Activated naive CD4-positive, alpha-beta T cell (primary cell): ENCODE measurements around the gene ABCG5.
A peak's percentile ranks its signal among the peaks of the same experiment; 100 is the strongest.

ENCODE experiments used
- DNase-seq, 4 experiments: peaks; one replicate each; lab custom pipeline; 2025; lab: John Stamatoyannopoulos, UW

ABCG5 gene

GRCh38 chr2:43838560-43839267, at the start of gene ABCG5, which contains the start of gene ABCG8:
ABCG5 (minus strand) TSS chr2:43838839; CDS start chr2:43838679, 160 bp downstream.
ABCG8 (plus strand) TSS chr2:43838971; CDS start chr2:43839054, 83 bp downstream.
- no peak for DNase-seq

GRCh38 chr2:43887176-43887575, 48.5 kb upstream of the ABCG5 start:
- no peak for DNase-seq

- no peak for DNase-seq
Measured at GRCh38 chr2:43885132-43885632, 46.5 kb upstream of the ABCG5 start.

DNA sequence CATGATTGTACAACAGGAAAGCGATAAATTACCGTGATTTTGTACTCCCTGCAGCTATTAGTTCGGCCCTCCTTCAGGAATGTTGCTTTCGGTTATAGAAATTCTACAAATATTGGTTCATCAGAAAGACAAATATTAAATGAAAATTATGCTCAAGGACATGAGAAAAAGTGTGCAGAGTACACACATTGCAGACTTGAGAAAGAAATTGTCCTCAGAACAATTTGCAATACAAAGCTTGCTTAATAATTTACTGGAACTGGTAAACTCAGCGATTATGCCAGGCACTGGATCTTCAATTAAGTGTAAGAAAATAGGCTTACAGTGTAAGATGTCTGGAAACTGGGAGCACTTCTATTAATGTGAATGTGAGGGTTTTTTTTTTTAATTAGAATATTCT, 46.0 kb upstream of the ABCG5 start:
- DNase-seq, result no peak

DNA sequence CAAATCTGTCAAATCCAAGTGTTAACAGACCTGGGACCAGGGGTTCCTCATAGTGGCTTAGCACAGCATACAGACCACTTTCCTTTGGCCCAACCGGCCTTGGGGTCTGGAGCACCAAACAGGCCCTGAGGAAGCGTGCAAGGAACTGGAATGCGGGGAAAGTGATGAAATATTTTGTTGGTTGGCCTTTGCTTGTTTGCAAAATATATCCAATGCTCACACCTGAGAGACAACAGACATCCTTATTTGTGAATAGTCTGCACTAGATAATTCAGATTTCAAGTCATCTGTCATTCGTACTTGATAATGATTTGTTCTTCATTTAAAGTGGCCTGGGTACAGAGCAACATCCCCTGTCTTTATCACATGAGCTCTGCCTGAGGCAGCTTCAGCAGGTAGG, 43.7 kb upstream of the ABCG5 start:
- DNase-seq, result no peak

DNA sequence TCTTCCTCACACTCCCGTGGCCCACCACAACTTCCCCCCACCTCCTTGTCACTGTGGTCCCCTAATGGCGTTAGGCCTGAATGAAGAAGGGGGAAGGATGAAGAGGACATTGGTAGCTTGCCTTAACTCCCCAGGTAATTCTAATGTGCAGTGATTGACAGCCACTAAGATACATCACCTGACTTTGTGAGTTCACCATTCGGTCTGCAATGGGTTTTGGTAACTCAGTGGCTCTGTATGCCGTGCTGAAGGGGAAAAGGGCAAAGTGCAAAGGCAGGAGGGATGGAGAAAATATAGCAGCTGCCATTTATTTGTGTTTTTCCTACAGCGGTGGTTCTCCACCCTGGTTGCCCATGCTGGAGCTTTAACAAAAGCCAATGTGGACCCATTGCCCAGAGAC, 42.3 kb upstream of the ABCG5 start:
- DNase-seq, result no peak

- no peak for DNase-seq
Measured at GRCh38 chr2:43880471-43880870, 41.8 kb upstream of the ABCG5 start.

DNA sequence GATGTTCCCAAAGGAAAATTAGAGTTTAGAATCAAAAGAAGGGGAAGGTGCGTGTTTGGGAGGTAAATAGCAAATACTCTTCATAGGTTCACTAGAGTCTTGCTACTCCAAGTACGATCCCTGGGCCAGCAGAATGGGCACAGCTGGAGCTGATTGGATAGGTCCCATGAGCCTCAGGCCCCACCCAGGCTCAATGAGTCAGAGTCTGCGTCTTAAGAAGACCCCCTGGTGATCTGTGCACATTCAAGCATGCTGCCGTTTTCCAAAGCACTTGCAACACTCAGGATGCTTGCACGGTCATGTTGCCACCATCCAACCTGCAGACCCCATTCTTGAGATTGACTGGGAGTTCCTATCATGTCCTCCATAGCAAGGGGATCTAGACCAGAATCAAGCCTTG, 40.6 kb upstream of the ABCG5 start:
- no peak for DNase-seq

DNA sequence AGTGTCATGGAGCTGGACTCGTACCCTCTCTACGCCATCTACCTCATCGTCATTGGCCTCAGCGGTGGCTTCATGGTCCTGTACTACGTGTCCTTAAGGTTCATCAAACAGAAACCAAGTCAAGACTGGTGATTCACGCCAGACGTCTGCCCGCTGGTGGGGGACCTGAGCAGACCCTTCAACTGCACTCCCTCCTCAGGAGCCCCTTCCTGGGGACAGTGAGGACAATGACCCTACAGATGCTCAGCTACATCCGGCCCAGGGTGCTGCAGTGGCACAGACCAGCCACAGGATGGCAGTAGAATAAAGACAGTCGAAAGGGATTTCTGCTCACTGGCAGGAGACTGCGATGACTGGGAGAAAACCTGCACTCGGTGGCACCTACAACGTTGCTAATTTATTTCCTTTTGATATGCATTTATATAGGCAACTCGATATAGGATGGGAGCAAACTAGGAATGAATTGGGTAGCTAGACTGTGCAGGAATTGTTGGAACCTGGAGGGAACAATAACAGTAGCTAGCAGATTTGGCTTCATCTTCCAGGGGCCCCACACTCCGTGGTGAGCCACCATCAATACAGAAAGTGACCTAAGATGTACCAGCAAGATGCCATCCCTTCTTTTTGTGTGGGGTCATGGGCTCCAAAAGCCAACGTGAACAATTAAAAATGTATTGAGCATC, 39.3 kb upstream of the ABCG5 start:
- DNase-seq, result peak; percentile 9 to 34 (median 32)

DNA sequence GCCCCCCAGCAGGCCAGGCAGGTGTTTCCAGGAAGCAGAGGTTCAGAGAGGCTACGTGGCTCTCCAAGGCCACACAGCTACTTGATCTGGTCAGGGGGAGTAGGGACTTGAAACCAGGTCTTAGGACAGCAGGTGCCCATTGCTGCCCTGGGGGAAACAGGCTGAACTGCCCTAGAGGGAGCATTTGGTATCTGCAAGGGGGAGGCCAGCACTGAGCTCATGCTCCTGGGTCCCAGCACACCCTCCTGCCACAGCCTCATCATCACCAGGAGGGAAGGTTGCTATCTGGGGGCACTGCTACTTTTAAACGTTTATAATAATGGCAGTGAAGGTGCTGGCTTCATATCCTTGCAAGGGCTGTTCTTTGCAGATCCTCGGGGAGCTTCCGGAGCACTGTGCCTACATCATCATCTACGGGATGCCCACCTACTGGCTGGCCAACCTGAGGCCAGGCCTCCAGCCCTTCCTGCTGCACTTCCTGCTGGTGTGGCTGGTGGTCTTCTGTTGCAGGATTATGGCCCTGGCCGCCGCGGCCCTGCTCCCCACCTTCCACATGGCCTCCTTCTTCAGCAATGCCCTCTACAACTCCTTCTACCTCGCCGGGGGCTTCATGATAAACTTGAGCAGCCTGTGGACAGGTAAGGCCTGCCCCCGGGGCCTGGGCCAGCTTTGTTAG, 36.3 kb upstream of the ABCG5 start:
- no peak for DNase-seq

GRCh38 chr2:43872151-43872550, 33.5 kb upstream of the ABCG5 start:
- no peak for DNase-seq

DNA sequence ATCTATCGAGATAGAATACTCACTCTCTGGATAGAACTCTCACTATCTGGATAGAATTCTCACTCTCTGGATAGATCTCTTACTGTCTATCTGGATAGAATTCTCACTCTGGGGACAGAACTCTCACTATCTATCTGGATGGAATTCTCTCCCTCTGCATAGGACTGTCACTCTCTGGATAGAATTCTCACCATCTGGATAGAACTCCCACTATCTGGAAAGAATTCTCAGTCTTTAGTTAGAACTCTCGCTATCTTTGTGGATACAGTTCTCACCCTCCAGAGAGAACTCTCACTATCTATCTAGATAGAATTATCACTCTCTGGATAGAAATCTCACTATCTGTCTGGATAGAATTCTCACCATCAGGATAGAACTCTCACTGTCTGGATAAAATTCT, 16.7 kb upstream of the ABCG5 start:
- no peak for DNase-seq

GRCh38 chr2:43854671-43855070, 16.0 kb upstream of the ABCG5 start:
- DNase-seq, result no peak

- DNase-seq, result no peak
Measured at GRCh38 chr2:43853141-43854081, 14.8 kb upstream of the ABCG5 start.

GRCh38 chr2:43852196-43852730, 13.6 kb upstream of the ABCG5 start:
- DNase-seq, result no peak

DNA sequence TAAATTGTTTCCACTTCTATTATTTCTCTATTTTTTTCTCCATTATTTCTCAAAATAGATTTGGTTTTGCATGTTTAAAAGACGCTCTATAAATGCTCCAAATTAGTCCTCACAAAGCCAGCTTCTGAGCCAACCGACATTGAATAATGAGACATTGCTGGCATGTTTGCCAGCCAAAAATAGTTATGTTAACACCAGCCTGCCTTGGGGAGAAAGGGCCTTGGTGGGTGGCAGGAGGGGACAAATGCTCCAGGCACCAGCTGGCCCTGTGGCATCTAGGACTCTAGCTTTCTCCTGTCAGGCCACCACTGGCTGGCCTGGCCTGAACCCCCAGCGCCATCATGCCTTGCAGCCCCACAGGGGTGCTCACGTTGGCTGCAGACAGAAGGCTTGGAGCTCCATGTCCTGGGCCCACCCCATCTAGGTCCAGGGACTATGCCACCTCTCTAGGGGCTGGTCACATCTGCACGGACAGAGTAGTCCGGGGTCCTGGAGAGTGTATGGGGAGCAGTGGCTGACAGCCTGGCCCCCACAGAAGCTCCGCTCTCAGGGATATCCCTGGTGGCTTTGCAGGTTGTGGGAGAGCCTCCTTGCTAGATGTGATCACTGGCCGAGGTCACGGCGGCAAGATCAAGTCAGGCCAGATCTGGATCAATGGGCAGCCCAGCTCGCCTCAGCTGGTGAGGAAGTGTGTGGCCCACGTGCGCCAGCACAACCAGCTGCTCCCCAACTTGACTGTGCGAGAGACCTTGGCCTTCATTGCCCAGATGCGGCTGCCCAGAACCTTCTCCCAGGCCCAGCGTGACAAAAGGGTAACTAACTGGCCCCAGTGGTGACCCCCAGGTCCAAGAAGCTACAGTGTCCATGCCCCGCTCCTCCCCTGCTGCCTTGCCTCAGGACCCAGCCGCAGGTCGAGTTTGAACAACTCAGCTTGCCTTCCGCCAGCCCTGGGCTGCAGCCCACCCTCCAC, 12.7 kb upstream of the ABCG5 start:
- no peak for DNase-seq

DNA sequence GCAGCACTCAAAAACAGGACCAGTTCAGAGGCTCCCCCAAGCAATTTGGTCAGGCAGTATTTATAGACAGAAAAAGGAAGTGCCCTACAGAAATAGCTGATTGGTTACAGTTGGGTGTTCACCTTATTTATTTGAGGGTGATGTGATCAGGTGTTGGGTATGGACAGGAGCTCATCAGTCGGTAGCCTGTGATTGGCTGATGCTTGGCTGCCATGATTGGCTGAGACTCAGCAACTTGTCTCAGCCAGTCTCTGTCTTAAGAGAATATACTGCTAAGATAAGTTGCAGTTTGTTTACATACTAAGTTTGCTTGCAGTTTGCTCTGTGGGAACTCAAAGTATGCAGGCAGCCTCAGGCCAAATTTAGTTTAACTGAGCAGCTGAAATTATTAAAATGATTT, 9.6 kb upstream of the ABCG5 start:
- no peak for DNase-seq

DNA sequence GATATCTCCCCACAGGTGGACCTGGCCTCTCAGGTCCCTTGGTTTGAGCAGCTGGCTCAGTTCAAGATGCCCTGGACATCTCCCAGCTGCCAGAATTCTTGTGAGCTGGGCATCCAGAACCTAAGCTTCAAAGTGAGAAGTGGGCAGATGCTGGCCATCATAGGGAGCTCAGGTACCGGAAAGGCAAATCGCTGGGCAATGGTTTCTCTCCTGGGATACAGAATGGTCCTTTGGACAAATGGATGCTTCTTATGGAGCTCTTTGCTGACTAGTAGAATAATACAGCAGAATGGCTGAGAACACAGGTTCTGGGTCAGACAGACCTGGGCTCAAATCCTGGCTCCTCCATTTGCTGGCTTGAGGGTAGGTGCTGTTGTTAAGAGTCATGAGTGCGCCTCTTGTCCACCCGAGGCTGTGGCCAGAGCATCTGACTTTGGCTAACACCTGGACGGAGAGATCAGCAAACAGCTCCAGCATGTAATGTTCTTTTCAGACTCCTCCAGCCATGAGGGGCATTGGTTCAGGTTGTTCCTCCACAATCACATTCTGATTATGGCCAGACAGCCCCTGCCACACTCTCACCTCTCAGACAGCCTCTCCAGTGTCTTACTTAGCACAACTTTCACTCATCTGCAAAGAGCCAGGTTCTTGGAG, 7.6 kb upstream of the ABCG5 start:
- no peak for DNase-seq

- DNase-seq, result no peak
Measured at GRCh38 chr2:43845181-43845580, 6.5 kb upstream of the ABCG5 start.

GRCh38 chr2:43842866-43843226, 4.2 kb upstream of the ABCG5 start:
- DNase-seq, result no peak
